Fibroblast of mammary gland (primary cell): ENCODE measurements around the gene LILRA5.

ENCODE experiments used
- DNase-seq: peaks from one replicate; pipeline ENCODE4 v3.0.0-alpha.2; 2010; ENCODE audit warnings: low read depth
- H3K4me3 ChIP-seq: 2 replicates; pipeline ENCODE4 v1.5.1; 2011; ENCODE audit warnings: low read depth, mild to moderate bottlenecking, low read length, moderate library complexity; ENCODE audit not compliant: control insufficient read depth
- CTCF ChIP-seq: conservative IDR thresholded peaks from 2 replicates; pipeline ENCODE4 v1.5.1; 2011; ENCODE audit warnings: low read depth, low read length, inconsistent platforms; ENCODE audit not compliant: control insufficient read depth, insufficient read depth

The LILRA5 gene

DNA sequence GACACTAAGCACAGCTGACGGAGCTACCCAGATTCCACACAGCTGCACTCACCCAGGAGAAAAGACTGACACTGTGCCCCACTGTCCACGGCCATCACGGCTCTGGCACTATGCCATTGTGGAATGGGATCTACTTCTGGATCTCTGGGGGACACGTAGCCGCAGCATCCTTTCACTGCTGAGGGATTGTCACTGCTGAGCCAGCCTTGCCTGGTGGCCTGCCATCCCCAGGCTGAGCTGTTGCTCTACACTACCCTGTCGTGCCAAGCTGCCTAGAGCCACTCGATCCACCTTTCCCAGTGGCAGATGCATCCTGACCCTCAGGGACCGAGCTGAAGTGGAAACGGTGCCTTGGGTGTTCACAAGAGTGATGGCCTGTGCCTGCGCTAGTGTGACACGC, 50.9 kb downstream of the LILRA5 start:
- no peak overlapping the region for H3K4me3 ChIP-seq
- TF ChIP-seq CTCF = no peak
- DNase-seq = no peak

DNA sequence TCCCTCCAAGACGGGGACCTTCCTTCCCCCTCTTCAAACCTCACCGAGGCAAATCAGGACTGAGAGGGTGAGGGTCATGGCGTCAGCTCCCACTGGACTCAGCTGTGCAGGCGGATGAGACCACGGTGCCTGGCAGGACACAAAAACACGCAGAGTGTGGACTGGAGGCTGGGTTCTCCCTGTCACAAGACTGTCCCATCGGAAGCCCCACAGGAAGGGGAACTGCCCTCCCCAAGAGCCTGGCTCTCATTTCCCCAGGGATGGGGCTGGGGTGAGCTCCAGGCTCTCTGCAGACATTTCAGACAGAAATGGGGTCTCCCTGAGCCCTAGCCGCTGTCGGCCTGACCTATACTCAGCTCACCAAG, 55.9 kb downstream of the LILRA5 start, which contains the start of gene LILRB5:
LILRB5 (minus strand) TSS at position 158 of the 365 bp plus-strand sequence; CDS start at position 78, 80 bp downstream.
- no peak for TF ChIP-seq CTCF
- no peak for DNase-seq
- H3K4me3 ChIP-seq = no peak within 1 kb of the TSS
